Middle frontal gyrus (tissue), 1 donor: ENCODE results near the gene TMEM191C.
"Not testable (repeated sequence)": the region's sequence is repeated elsewhere in the genome, so short reads cannot be mapped to it uniquely, and the experiment has no call there.

ENCODE experiments used
- DNase-seq: peaks from one replicate; pipeline ENCODE4 v3.0.0-alpha.2; 2015; ENCODE audit warnings: low spot score; ENCODE audit errors: extremely low spot score

The TMEM191C gene

GRCh38 chr22:21467337-21468193 lies at the start of gene TMEM191C:
TMEM191C (plus strand) TSS chr22:21467387; CDS start chr22:21467460, 73 bp downstream.
- not testable (repeated sequence) for DNase-seq

DNA sequence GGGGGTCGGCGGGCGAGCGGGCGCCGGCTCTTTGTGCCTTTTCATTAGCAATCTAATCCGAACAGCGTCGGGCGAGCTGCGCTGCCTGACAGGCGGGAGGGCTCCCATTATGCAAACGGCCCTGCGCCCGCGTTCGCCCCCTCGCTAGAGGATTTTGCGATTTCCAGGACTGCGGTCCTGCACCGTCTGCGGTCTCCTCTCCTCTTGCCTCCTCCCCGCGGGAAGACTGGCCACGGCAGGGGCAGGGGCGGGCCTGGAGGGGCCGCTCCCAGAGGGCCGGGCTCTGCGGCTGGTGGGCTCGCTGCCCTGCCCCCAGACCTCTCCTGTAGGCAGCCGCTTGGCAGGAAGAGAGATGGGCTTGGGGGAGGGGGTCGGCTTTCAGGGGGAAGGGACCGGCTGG lies 49.3 kb upstream of the TMEM191C start:
- DNase-seq = not testable (repeated sequence)

DNA sequence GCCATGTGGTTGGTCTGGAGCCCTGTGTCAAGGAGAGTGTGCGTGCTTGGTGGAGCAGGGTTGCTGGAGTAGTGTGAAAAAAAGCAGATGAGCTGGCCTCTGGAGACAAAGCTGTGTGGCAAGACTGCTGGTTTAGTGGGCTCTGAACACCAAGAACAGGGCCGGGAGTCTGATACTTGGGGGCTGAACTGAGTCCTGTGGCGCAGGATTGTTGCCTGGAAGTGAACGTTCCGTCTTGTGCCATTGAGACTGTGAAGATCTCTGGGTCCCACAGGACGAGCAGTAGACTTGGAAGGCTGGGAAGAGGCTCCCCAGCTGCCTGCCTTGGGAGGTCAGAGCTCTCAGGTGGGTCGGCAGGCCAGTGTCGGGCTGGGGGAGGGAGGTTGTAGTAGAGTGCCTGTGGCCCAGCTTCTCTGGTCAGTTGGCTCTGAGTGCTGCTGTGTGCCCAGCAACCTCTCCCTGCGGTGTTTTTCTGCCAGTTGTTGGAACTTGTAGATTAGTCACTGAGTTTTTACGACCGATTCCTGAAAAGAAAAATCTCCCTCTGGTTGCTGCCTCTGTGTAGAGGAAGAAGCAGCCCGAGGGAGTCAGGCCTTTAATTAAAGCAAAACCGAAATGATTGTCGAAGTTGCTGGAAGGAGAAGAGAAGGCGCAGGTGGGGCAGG lies 48.1 kb upstream of the TMEM191C start:
- not testable (repeated sequence) for DNase-seq

DNA sequence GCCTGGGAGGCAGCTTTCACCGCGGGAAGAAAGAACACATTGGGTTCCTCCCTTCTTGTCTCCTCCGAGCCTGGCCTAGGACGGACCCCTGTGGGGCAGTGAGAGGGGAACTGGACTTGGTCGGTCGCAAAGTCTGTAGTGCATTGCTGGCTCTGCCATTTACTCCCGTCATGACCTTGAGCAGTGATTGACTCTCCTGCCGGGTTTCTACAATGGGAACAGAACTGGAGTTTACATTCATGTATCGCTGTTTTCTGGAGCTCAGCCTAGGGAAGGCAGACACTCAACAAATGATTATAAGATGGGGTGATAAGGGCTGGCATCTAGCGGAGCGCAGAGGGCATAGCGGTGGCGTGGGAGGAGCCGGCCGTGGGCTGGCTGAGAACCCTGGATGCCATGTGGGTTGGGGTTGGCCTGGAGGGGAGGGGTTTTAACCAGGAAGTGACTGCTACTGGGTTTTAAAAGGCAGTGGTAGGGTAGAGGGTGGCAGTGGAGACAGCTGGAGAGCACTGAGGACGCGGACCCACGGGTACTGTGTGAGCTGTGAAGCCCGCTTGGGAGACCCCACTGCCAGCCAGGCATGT lies 46.9 kb upstream of the TMEM191C start:
- not testable (repeated sequence) for DNase-seq

GRCh38 chr22:21424084-21424709 lies 43.0 kb upstream of the TMEM191C start:
- not testable (repeated sequence) for DNase-seq

- DNase-seq = not testable (repeated sequence)
Measured at GRCh38 chr22:21434378-21435233, 32.6 kb upstream of the TMEM191C start.

DNA sequence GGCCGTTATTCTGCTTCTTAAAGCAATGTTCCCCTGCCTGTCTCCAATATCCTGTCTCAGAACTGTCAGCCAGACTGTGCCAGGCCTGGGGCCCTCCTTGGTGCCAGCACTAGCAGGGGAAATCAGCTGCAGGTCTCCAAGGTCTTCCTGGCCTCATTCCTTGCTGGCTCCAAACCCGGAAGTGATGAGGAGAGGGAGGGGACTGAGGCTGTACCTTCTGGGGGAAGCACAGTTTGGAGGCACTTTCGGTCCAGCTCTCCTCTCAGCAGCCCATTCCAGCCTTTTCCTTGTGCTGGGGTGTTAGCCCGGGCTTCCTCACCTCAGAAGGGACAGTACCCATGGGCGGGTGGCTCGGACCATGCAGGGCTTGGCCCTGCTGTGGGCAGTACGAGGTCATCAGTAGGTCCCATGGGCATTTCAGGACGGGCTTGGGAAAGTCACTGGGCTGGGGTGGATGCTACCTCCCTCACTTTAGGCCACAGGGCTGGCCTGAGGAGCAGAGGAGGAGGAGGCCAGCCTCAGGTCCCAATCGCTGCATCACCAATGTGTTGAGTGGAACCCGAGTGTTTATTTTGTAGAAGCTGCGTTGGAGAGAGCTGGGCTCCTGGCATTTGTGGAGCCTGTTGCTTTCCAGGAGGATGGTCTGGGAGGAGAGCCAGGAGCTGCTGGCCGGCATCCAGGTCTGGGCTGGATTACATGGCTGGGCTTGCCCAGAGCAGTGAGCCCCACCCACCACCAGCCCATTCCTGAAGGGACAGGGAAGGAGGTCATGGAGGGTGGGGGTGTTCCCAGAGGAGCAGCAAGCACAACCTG lies 31.0 kb upstream of the TMEM191C start:
- DNase-seq = not testable (repeated sequence)

DNA sequence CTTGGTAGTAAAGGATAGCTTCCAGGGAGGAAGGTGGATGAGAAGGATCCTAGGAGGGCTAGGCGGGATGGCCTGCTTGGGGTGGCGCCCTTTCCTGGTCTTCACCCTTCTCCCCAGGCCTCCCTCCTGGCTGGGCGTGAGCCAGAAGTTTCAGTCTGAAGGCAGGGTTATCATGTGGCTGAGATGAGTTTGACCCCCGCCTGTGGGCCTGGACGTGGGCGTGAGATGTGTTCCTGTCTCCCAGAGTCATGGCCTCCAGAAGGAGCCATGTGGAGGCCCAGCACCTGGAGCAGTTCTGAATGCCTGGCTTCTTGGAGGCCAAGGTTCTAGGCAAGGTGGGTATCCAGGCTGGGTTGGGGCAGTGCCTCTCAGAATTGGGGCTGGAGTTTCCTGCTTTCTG lies 29.2 kb upstream of the TMEM191C start:
- not testable (repeated sequence) for DNase-seq

DNA sequence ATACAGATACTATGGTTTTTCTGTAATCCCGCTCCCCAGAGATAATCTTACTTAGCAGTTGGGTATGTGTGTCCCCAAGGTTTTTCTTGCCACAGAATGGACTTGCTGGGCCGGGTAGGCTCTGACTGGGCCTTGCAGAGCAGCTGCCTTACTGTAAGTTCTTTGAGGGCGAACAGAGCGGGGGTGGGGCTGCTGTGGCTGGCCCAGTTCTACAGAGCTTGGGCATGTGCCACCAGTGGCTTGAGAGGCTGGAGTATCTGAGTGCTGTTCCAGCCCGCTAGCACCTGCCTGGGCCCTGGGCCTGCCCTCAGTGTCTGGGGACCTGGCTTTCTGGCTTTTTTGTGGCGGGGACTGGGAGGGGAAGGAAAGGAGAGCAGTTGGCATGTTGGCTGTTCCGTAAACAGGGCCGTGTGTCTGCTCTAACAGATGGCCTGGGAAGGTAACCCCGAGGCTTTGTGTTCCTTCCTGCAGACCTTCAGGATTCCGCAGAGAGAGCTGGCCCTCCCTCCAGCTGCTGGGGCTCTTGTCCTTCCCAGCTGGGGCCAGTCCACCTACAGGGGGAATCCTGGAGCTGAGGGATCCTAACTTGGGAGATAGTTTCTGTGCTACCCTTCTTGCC lies 27.1 kb upstream of the TMEM191C start:
- DNase-seq = not testable (repeated sequence)

GRCh38 chr22:21440676-21441075 lies 26.5 kb upstream of the TMEM191C start:
- DNase-seq = not testable (repeated sequence)

DNA sequence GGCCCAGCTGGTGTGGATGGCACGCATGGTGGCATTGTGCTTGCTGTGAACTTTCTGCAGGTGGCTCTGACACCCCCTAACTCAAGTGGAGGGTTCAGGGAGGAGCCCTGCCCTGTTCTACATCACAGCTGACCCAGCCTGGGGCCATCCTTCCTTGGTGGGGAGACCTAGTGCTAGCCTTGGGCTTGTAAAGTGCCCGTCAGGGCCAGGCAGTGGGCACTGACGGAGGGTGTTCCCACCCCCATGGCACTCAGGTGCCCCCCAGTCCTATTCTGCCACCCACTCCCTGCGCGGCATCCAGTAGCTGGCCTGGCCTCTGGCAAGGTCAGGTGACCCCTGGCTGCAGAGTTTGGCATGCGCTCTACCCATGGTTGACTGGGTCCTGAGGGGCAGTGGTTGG lies 26.0 kb upstream of the TMEM191C start:
- DNase-seq = not testable (repeated sequence)

- DNase-seq = not testable (repeated sequence)
Measured at GRCh38 chr22:21442123-21442522, 25.1 kb upstream of the TMEM191C start.

GRCh38 chr22:21442646-21443045 lies 24.5 kb upstream of the TMEM191C start:
- DNase-seq = not testable (repeated sequence)

GRCh38 chr22:21443057-21443734 lies 24.0 kb upstream of the TMEM191C start:
- DNase-seq = no peak

DNA sequence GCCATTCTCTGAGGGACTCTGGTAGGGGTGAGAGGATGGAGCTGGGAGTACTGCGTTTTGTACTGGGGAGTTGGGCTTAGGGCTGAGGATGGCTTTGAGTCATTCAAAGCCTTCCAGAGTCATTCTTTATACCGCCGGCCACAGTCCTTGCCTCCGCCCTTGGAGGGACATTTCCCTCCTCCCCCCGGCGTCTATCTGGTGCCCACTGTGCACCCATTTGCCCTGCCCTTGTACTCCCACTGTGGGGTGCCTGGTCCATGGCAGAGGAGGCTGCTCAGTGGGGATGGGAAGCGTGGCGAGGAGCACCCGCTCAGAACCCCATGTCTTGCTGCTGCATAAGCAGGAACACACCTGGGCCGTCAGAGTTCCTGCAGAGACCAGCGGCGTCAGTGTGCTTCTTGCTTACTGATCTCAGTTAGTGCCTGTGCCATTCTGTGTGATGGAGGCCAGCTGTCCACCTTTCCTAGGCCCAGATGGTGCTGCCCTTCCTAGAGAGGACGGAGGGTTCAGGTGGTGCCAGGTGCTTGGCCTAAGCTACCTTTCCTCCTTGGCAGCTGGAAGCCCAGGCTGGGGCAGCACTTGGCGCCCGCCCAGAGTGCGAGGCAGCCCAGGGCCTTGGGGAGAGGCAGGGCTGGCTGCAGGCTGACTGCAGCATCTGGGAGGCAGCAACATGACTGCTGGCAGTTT lies 23.3 kb upstream of the TMEM191C start:
- no peak for DNase-seq

DNA sequence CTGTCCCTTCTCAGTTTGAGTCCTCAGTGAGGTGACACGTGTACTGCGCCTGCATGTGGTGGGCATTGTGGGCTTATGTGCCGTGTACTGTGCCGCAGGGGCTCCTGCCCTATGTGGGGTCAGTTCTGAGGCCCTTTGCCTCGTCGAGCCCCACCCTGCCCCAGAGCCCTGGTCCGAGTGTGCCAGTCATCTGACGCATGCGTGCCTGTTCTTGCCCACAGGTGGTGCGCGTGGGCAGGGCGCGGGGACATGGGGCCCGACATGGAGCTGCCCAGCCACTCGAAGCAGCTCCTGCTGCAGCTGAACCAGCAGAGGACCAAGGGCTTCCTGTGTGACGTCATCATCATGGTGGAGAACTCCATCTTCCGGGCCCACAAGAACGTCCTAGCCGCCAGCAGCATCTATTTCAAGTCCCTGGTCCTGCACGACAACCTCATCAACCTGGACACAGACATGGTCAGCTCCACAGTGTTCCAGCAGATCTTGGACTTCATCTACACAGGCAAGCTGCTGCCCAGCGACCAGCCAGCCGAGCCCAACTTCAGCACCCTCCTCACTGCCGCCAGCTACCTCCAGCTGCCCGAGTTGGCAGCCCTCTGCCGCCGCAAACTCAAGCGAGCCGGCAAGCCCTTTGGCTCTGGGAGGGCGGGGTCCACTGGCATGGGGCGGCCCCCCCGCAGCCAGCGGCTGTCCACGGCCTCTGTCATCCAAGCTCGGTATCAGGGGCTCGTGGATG lies 22.3 kb upstream of the TMEM191C start:
- DNase-seq = no peak

- DNase-seq = no peak
Measured at GRCh38 chr22:21445437-21446127, 21.6 kb upstream of the TMEM191C start.
